Activated CD4-positive, alpha-beta memory T cell treated with anti-CD3 and anti-CD28 coated beads, Interleukin-2, amount 10 ng/mL, durations not matched to agents 7 days and 5 days (primary cell): ENCODE data around the gene PDE1C. TPM values are rescaled to one million over a fixed set of nuclear protein-coding genes. Genes with fewer than 3 reads are reported as not detected.

Source experiments
- CTCF ChIA-PET: fragments of 350-600 bp; sonication (Branson Sonifier 250); formaldehyde crosslinking; loops from one replicate; lab custom pipeline; 2021; ENCODE audit warnings: antibody characterized with exemption, inconsistent platforms; lab: Charles Lee
- POLR2A ChIA-PET: fragments of 350-600 bp; sonication (Branson Sonifier 250); formaldehyde crosslinking; loops from one replicate; lab custom pipeline; 2021; ENCODE audit warnings: antibody characterized with exemption; lab: Charles Lee
- DNase-seq: peaks from one replicate; pipeline ENCODE4 v3.0.0-alpha.2; 2020
- H3K27ac Mint-ChIP-seq: one replicate; pipeline ENCODE4 v1.8.0; 2021; ENCODE audit warnings: mild to moderate bottlenecking, mixed read lengths
- H3K27me3 Mint-ChIP-seq: one replicate; pipeline ENCODE4 v1.8.0; 2021; ENCODE audit warnings: mixed read lengths
- H3K36me3 Mint-ChIP-seq: one replicate; pipeline ENCODE4 v1.8.0; 2021; ENCODE audit warnings: low read depth, mixed read lengths
- H3K4me1 Mint-ChIP-seq: one replicate; pipeline ENCODE4 v1.8.0; 2021; ENCODE audit warnings: mixed read lengths
- H3K4me3 Mint-ChIP-seq: one replicate; pipeline ENCODE4 v1.8.0; 2021; ENCODE audit warnings: mild to moderate bottlenecking, mixed read lengths
- H3K9me3 Mint-ChIP-seq: one replicate; pipeline ENCODE4 v1.8.0; 2021; ENCODE audit warnings: mixed read lengths
- total RNA-seq, 2 experiments: library from RNA; stranded (reverse); gene quantifications; one replicate each; pipeline ENCODE4 v1.2.3, GENCODE V29; 2021

The PDE1C gene
- total RNA-seq, 2 experiments from 2014 or later: not detected

GRCh38 chr7:31934551-31934950 lies 135.7 kb downstream of the PDE1C start:
- CTCF ChIA-PET: no interaction called here
- DNase-seq: no peak

GRCh38 chr7:31933481-31933880 lies 136.7 kb downstream of the PDE1C start:
- POLR2A ChIA-PET: no interaction called here
- Mint-ChIP-seq H3K27ac (no peak overlapping the region), H3K4me3 (no peak overlapping the region), H3K9me3 (peaks cover 6% of the 10 kb centered on the region), H3K36me3 (no peaks in the 10 kb centered on the region), H3K27me3 (no peaks in the 10 kb centered on the region), H3K4me1 (no peaks in the 10 kb centered on the region)
- DNase-seq: no peak
- CTCF ChIA-PET: no interaction called here

More at GRCh38 chr7:31934551-31934950, 135.7 kb downstream of the PDE1C start:
- Mint-ChIP-seq H3K27me3 (no peaks in the 10 kb centered on the region), H3K36me3 (no peaks in the 10 kb centered on the region), H3K4me1 (no peaks in the 10 kb centered on the region), H3K4me3 (no peak overlapping the region), H3K9me3 (peaks cover 1% of the 10 kb centered on the region), H3K27ac (no peak overlapping the region)
- POLR2A ChIA-PET: no interaction called here

GRCh38 chr7:31926991-31927584 lies 143.1 kb downstream of the PDE1C start:
- H3K36me3 Mint-ChIP-seq: no peaks in the 10 kb centered on the region
- no peaks in the 10 kb centered on the region for H3K4me1 Mint-ChIP-seq
- peaks cover 6% of the 10 kb centered on the region for H3K9me3 Mint-ChIP-seq
- H3K27ac Mint-ChIP-seq: no peak overlapping the region
- CTCF ChIA-PET: no interaction called here
- no peak overlapping the region for H3K4me3 Mint-ChIP-seq
- POLR2A ChIA-PET: interaction anchor here (0.6 kb wide), 1 partner anchor 1222 kb away, joined by 3 read pairs; no protein-coding TSS in a partner anchor
- no peaks in the 10 kb centered on the region for H3K27me3 Mint-ChIP-seq
- DNase-seq: no peak

GRCh38 chr7:31925753-31926454 lies 144.3 kb downstream of the PDE1C start:
- Mint-ChIP-seq H3K4me1 (no peaks in the 10 kb centered on the region), H3K9me3 (peaks cover 6% of the 10 kb centered on the region), H3K36me3 (no peaks in the 10 kb centered on the region), H3K27me3 (no peaks in the 10 kb centered on the region), H3K27ac (no peak overlapping the region), H3K4me3 (no peak overlapping the region)
- POLR2A ChIA-PET: no interaction called here
- no peak for DNase-seq
- CTCF ChIA-PET: no interaction called here

- H3K27ac Mint-ChIP-seq: no peak overlapping the region
- CTCF ChIA-PET: no interaction called here
- POLR2A ChIA-PET: no interaction called here
- no peak overlapping the region for H3K4me3 Mint-ChIP-seq
- H3K4me1 Mint-ChIP-seq: no peaks in the 10 kb centered on the region
- no peaks in the 10 kb centered on the region for H3K27me3 Mint-ChIP-seq
- H3K36me3 Mint-ChIP-seq: no peaks in the 10 kb centered on the region
- DNase-seq: no peak
- peaks cover 8% of the 10 kb centered on the region for H3K9me3 Mint-ChIP-seq
Measured at GRCh38 chr7:31924251-31924650, 146.0 kb downstream of the PDE1C start.

DNA sequence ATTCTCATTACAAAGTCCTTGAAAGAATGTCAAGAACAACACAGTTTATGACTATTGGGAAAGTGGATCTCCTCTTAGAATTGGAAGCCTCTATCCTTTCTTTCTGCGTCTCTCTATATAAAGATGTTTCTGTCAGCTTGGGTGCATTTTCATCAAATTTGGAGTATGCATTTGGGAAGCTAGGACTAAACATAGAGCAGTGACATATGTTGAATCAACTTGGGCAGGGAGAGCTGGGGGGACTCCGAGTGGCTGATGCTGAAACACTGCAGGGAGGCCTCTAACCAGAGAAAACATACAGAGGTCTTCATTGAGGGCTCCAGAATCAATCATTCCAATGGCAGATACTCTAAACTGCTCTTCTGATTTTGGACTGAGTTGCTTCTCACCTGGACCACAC lies 147.4 kb downstream of the PDE1C start:
- no peak for DNase-seq
- no peaks in the 10 kb centered on the region for H3K27me3 Mint-ChIP-seq
- no peak overlapping the region for H3K4me3 Mint-ChIP-seq
- H3K27ac Mint-ChIP-seq: no peak overlapping the region
- H3K4me1 Mint-ChIP-seq: no peaks in the 10 kb centered on the region
- ChIA-PET POLR2A (no interaction called here), CTCF (no interaction called here)
- no peaks in the 10 kb centered on the region for H3K36me3 Mint-ChIP-seq
- H3K9me3 Mint-ChIP-seq: peaks cover 4% of the 10 kb centered on the region

- no peaks in the 10 kb centered on the region for H3K36me3 Mint-ChIP-seq
- H3K9me3 Mint-ChIP-seq: peaks cover 4% of the 10 kb centered on the region
- CTCF ChIA-PET: no interaction called here
Measured at GRCh38 chr7:31921047-31921446, 149.2 kb downstream of the PDE1C start.

GRCh38 chr7:31919678-31920369 lies 150.4 kb downstream of the PDE1C start:
- POLR2A ChIA-PET: no interaction called here
- DNase-seq: no peak
- H3K4me1 Mint-ChIP-seq: no peaks in the 10 kb centered on the region
- no peaks in the 10 kb centered on the region for H3K27me3 Mint-ChIP-seq
- CTCF ChIA-PET: no interaction called here
- H3K9me3 Mint-ChIP-seq: peaks cover 4% of the 10 kb centered on the region
- H3K4me3 Mint-ChIP-seq: no peak overlapping the region
- H3K36me3 Mint-ChIP-seq: no peaks in the 10 kb centered on the region
- no peak overlapping the region for H3K27ac Mint-ChIP-seq

More at GRCh38 chr7:31921047-31921446, 149.2 kb downstream of the PDE1C start:
- Mint-ChIP-seq H3K4me3 (no peak overlapping the region), H3K4me1 (no peaks in the 10 kb centered on the region), H3K27ac (no peak overlapping the region), H3K27me3 (no peaks in the 10 kb centered on the region)
- POLR2A ChIA-PET: no interaction called here
- no peak for DNase-seq

DNA sequence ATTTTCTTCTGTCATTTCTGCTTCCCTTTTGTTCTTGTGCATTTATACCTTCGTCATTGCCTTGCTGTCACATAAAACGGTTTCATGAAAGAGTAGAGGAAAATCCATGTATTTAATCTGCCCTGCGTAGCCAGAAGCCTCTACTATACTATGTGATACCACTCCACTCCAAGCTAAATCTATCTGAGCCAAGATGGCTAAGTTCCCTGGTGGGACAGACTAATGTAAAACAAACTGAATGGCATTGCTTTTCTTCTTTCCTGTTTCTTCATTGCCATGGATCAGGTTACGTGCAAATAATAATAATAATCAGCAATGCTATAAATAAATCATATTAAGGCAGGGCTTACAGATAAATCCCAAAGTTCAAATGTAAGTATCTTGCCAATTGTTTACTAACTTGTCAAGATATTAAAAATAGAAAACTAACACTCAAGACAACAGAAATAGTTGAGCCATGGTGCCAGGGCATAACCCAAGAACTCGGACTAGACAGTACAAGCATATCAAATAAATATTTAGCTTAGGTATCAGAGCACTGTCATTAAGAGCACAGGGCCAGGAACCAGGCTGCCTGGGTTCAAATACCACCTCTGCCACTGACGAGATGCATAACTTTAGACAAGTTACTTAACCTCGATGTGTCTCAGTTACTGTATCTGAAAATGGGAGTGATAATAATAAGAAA lies 151.4 kb downstream of the PDE1C start:
- Mint-ChIP-seq H3K4me1 (no peaks in the 10 kb centered on the region), H3K9me3 (peaks cover 4% of the 10 kb centered on the region), H3K27me3 (no peaks in the 10 kb centered on the region), H3K27ac (no peak overlapping the region), H3K36me3 (no peaks in the 10 kb centered on the region), H3K4me3 (no peak overlapping the region)
- ChIA-PET CTCF (no interaction called here), POLR2A (no interaction called here)
- DNase-seq: no peak

DNA sequence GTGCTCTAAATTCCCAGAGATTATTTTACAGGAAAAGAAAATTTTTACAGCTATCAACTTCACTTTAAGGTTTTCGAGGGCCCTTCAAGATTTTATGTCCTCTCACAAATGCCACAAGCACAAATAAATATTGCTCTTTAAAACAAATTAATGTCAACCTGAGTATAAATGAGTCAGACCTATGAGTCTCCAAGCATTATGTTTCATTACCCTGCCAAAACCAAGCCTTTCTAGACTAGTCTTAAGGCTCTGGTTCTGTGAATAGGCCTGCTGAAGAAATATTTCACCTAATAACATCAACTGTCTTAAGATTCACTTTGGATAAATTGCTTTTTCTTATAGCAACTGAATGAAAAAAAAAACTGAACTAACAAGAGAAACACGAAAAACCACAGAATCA lies 153.0 kb downstream of the PDE1C start:
- Mint-ChIP-seq H3K36me3 (no peaks in the 10 kb centered on the region), H3K9me3 (peaks cover 4% of the 10 kb centered on the region), H3K27me3 (no peaks in the 10 kb centered on the region), H3K4me3 (no peak overlapping the region), H3K27ac (no peak overlapping the region), H3K4me1 (no peaks in the 10 kb centered on the region)
- ChIA-PET CTCF (no interaction called here), POLR2A (no interaction called here)
- no peak for DNase-seq

DNA sequence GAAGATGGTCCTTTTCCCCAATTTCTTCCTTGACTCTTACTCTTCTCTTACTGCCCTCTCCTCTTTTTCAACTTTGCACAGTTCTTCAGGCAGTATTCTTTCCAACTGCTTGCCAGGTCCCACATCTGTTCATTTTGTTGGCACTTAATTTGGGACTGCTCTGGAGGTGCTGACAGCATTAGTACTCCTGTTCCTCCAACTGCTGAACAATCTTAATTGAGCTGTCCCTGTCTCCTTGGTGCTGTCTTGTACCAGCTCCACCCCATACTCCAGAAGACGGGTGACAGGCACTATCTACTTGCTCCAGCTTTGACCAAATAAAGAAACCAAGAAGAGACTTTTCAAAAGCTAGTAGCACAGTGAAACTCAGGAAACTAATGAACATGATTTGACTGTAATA lies 160.0 kb downstream of the PDE1C start:
- peaks cover 2% of the 10 kb centered on the region for H3K9me3 Mint-ChIP-seq
- H3K4me1 Mint-ChIP-seq: no peaks in the 10 kb centered on the region
- no peak overlapping the region for H3K4me3 Mint-ChIP-seq
- no peak for DNase-seq
- H3K27me3 Mint-ChIP-seq: no peaks in the 10 kb centered on the region
- ChIA-PET POLR2A (no interaction called here), CTCF (no interaction called here)
- H3K27ac Mint-ChIP-seq: no peak overlapping the region
- H3K36me3 Mint-ChIP-seq: no peaks in the 10 kb centered on the region

GRCh38 chr7:31906479-31907171 lies 163.6 kb downstream of the PDE1C start:
- DNase-seq: no peak
- no peaks in the 10 kb centered on the region for H3K36me3 Mint-ChIP-seq
- H3K27me3 Mint-ChIP-seq: no peaks in the 10 kb centered on the region

DNA sequence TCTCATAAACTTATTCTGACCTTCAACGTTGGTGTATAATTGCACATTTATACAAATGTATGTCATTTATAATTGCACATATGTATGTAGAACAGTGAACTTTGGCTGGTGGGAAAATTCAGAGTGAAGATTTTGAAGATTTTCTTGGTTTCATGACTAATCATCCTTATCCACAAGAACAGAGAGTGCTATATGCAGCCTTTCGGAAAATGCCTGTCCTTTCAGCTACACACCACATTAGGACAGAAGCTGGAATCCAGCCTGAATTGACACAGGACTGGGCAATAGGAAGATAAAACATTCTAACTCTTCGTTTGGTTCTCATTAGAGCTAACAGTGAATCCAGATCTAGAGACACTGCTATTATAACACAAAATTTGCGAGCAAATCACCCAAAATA lies 166.2 kb downstream of the PDE1C start:
- POLR2A ChIA-PET: no interaction called here
- no peaks in the 10 kb centered on the region for H3K4me1 Mint-ChIP-seq
- H3K27ac Mint-ChIP-seq: no peak overlapping the region
- DNase-seq: no peak
- H3K4me3 Mint-ChIP-seq: no peak overlapping the region
- H3K9me3 Mint-ChIP-seq: peaks cover 2% of the 10 kb centered on the region
- CTCF ChIA-PET: no interaction called here
- no peaks in the 10 kb centered on the region for H3K27me3 Mint-ChIP-seq
- H3K36me3 Mint-ChIP-seq: no peaks in the 10 kb centered on the region

More at GRCh38 chr7:31906479-31907171, 163.6 kb downstream of the PDE1C start:
- H3K4me3 Mint-ChIP-seq: no peak overlapping the region
- H3K27ac Mint-ChIP-seq: no peak overlapping the region
- peaks cover 2% of the 10 kb centered on the region for H3K9me3 Mint-ChIP-seq
- H3K4me1 Mint-ChIP-seq: no peaks in the 10 kb centered on the region
- POLR2A ChIA-PET: no interaction called here
- CTCF ChIA-PET: no interaction called here
